ENCODE results near the gene MARVELD1. TPM values are rescaled to one million over a fixed set of nuclear protein-coding genes. Genes with fewer than 3 reads are reported as not detected.

Gene MARVELD1
- total RNA-seq, 1 donor from 2014 or later, result 6.4 TPM

DNA sequence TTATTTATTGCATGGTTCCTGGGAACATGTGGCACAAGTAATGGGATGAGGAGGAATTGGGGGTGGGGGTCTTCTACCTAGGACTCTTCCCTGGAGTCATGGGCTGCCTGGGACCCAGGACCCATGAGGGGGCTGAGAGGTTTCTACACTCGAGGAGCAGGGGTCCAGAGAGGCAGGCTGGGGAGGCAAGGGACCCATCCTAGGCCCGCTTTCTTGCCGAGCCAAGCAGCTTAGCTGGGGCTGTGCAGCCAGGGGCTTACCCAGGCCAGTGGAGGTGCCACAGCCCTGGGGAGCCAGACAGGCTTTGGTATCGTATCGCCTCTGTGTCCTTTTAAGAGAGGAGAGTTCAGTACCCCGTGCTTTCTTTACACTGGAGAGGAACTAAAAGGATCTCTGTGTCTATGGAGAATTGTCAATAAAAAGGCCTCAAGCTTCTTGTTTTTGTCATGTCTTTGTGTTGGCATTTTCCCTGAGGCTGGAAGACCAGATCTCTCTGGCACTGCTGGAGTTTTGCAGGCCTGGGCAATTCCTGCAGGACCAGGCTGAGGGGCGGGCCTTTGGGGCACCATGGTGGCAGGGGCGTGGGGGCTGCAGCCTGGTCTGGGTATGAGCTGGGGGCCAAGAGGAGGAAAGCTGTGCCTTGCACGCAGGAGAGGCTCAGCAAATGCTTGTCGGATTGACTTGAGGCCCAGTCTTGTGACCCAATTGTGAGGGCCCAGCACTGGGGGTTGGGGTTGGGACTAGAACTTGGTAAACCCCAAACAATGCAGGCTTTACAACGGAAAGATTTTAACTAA is 47.1 kb downstream of the MARVELD1 start:
- H3K9me3 ChIP-seq (replicated peaks), result no peaks in the 10 kb centered on the region
- H3K27ac ChIP-seq (replicated peaks), result peak overlapping the region; percentile 33
- no peaks in the 10 kb centered on the region for H3K27me3 ChIP-seq (ENCODE audit: low read depth)
- H3K4me1 ChIP-seq, result peaks cover 13% of the 10 kb centered on the region
- H3K36me3 ChIP-seq, result peaks cover 58% of the 10 kb centered on the region
- intact Hi-C loops (cut with micrococcal nuclease), result no loop called here
- TF ChIP-seq, protein P1, sequence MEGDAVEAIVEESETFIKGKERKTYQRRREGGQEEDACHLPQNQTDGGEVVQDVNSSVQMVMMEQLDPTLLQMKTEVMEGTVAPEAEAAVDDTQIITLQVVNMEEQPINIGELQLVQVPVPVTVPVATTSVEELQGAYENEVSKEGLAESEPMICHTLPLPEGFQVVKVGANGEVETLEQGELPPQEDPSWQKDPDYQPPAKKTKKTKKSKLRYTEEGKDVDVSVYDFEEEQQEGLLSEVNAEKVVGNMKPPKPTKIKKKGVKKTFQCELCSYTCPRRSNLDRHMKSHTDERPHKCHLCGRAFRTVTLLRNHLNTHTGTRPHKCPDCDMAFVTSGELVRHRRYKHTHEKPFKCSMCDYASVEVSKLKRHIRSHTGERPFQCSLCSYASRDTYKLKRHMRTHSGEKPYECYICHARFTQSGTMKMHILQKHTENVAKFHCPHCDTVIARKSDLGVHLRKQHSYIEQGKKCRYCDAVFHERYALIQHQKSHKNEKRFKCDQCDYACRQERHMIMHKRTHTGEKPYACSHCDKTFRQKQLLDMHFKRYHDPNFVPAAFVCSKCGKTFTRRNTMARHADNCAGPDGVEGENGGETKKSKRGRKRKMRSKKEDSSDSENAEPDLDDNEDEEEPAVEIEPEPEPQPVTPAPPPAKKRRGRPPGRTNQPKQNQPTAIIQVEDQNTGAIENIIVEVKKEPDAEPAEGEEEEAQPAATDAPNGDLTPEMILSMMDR (IDR thresholded peaks at IDR 0.05; ENCODE audit: borderline replicate concordance), result no peak
- no peak overlapping the region for H3K4me3 ChIP-seq
- no peak for DNase-seq

DNA sequence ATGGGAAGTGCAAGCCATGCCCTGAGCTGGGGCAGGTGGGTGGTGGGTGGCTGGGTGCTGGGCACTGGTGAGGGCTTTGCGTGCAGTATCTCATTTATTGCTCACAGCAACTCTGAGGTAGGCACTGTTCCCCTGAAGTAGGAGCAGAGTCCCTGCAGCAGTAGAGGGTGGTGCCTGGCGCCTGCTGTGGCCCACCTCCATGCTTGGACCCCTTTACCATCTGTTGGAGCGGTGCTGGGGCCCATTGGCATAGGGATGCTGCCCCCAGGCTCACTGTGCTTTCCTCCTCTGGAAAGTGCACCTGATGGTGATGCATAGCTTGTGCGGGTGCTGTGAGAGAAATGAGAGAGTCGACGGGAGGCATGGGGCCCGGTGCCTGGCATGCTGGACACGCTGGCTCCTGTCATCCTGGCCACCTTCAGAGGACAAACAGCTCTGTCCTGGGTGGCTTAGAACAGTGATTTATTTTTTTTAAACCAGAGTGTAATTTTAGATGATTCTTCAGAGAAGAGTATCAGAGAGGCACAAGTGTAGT is 47.9 kb downstream of the MARVELD1 start:
- H3K9me3 ChIP-seq (replicated peaks), result no peaks in the 10 kb centered on the region
- peaks cover 13% of the 10 kb centered on the region for H3K4me1 ChIP-seq
- no peak overlapping the region for H3K4me3 ChIP-seq
- H3K27me3 ChIP-seq (ENCODE audit: low read depth), result no peaks in the 10 kb centered on the region
- H3K36me3 ChIP-seq, result peaks cover 51% of the 10 kb centered on the region
- intact Hi-C loops (cut with micrococcal nuclease), result no loop called here
- peak overlapping the region; percentile 15 for H3K27ac ChIP-seq (replicated peaks)
- DNase-seq, result no peak
- TF ChIP-seq, protein P1 (IDR thresholded peaks at IDR 0.05; ENCODE audit: borderline replicate concordance), result no peak

DNA sequence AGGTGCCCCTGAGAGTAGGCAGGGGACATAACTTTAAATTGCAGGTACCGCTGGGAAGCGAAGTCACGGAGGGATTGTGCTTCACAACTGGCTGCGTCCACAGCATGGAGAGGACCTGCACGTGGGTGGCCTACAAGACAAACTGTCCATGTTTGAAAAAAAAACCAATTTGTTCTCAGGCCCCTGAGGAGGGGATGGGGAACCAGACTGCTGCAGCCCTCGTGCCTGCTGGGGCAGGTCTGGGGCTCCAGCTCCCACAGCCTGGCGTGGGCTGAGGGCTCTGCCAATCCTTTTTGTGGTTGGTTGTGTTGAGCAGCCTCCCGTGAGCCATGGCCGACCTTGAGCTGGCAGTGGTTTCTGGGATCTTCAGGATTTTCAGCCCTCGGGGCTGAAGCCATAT is 48.5 kb downstream of the MARVELD1 start:
- intact Hi-C loops (cut with micrococcal nuclease), result no loop called here
- Histone ChIP-seq H3K27ac (replicated peaks) (peak overlapping the region; percentile 15), H3K27me3 (ENCODE audit: low read depth) (no peaks in the 10 kb centered on the region), H3K4me3 (no peak overlapping the region), H3K36me3 (peaks cover 44% of the 10 kb centered on the region), H3K4me1 (peaks cover 13% of the 10 kb centered on the region), H3K9me3 (replicated peaks) (no peaks in the 10 kb centered on the region)
- no peak for DNase-seq
- TF ChIP-seq, protein P1 (IDR thresholded peaks at IDR 0.05; ENCODE audit: borderline replicate concordance), result no peak

DNA sequence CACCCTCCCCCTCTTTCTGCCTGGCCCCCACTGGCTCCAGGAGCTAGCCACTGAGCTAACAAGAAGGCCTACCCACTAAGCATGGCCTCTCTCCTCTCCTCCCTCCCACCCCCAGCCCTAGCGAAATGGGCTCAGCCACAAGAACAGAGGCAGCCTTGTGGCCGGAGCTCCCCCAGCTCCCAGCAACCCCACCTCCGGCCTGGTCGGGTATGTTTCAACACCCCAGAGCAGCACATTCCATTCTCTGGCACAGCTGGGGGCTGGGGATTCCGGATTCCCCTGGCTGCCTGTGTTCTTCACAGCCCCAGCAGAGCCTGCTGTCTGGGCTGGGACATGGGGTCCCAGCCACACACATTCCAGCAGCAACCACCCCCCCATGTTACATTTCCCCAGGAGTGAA is 49.3 kb downstream of the MARVELD1 start:
- Histone ChIP-seq H3K27ac (replicated peaks) (no peak overlapping the region), H3K9me3 (replicated peaks) (no peaks in the 10 kb centered on the region), H3K36me3 (peaks cover 37% of the 10 kb centered on the region), H3K4me3 (no peak overlapping the region), H3K27me3 (ENCODE audit: low read depth) (no peaks in the 10 kb centered on the region), H3K4me1 (peaks cover 13% of the 10 kb centered on the region)
- TF ChIP-seq, protein P1 (IDR thresholded peaks at IDR 0.05; ENCODE audit: borderline replicate concordance), result no peak
- peak; percentile 26 for DNase-seq
- intact Hi-C loops (cut with micrococcal nuclease), result no loop called here

DNA sequence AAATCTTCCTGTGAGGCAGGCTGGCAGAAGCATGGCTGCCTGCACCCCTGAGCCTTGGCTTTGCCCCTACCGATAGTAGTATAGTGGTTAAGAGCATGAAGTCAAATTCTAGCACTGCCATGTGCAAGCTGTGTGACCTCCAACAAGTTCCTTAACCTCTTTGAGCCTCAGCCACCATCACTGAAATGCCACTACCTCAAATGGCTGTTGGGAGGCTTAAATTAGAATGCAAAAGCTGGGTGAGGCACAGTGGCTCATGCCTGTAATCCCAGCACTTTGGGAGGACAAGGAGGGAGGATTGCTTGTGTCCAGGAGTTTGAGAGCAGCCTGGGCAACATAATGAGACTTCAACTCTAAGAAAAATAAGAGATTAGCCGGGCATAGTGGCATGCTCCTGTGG is 49.9 kb downstream of the MARVELD1 start:
- intact Hi-C loops (cut with micrococcal nuclease), result no loop called here
- peaks cover 13% of the 10 kb centered on the region for H3K4me1 ChIP-seq
- peaks cover 31% of the 10 kb centered on the region for H3K36me3 ChIP-seq
- no peak overlapping the region for H3K4me3 ChIP-seq
- no peaks in the 10 kb centered on the region for H3K9me3 ChIP-seq (replicated peaks)
- TF ChIP-seq, protein P1 (IDR thresholded peaks at IDR 0.05; ENCODE audit: borderline replicate concordance), result no peak
- no peak for DNase-seq
- H3K27me3 ChIP-seq (ENCODE audit: low read depth), result peaks cover 5% of the 10 kb centered on the region
- H3K27ac ChIP-seq (replicated peaks), result peak overlapping the region; percentile 36
